ENCODE data around the gene FAM210B. TPM values are rescaled to one million over a fixed set of nuclear protein-coding genes. Genes with fewer than 3 reads are reported as not detected.
A peak's percentile ranks its signal among the peaks of the same experiment; 100 is the strongest.

The FAM210B gene
- total and polyA plus RNA-seq, 9 of the 15 experiments (the other 6 are each of a cell fraction or from before 2014, with no cell fraction given), result 12.1 to 87.3 (median 47.6) TPM

DNA sequence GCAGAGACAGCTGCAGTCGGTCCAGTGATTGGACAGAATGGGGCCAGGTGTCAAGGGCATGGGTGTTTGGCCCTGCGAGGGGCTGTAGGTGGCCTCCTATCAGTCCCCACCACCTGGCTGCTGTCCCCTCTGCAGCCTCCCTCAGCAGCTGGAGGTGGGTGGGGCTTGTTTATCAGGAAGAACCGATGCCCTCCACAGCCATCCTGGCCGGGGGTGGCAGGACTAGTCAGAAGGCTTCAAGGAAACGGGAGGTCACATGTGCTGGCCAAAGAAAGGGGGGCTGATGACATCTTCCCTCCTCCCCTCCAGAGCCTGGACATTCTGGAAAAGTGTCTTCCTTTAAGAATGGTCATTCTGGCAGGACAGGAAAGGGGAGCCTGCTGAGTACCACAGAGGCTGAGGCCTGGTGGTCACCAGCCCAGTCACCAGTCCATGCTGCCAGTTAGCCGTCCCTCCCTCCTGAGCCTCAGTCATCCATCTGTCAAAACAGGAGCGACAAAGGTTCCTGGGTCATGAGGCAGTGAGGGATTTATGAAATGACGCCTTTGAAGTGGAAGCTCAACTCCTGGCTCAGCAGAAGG, 4.1 kb downstream of the FAM210B start (continued):
- TF ChIP-seq, protein P1, sequence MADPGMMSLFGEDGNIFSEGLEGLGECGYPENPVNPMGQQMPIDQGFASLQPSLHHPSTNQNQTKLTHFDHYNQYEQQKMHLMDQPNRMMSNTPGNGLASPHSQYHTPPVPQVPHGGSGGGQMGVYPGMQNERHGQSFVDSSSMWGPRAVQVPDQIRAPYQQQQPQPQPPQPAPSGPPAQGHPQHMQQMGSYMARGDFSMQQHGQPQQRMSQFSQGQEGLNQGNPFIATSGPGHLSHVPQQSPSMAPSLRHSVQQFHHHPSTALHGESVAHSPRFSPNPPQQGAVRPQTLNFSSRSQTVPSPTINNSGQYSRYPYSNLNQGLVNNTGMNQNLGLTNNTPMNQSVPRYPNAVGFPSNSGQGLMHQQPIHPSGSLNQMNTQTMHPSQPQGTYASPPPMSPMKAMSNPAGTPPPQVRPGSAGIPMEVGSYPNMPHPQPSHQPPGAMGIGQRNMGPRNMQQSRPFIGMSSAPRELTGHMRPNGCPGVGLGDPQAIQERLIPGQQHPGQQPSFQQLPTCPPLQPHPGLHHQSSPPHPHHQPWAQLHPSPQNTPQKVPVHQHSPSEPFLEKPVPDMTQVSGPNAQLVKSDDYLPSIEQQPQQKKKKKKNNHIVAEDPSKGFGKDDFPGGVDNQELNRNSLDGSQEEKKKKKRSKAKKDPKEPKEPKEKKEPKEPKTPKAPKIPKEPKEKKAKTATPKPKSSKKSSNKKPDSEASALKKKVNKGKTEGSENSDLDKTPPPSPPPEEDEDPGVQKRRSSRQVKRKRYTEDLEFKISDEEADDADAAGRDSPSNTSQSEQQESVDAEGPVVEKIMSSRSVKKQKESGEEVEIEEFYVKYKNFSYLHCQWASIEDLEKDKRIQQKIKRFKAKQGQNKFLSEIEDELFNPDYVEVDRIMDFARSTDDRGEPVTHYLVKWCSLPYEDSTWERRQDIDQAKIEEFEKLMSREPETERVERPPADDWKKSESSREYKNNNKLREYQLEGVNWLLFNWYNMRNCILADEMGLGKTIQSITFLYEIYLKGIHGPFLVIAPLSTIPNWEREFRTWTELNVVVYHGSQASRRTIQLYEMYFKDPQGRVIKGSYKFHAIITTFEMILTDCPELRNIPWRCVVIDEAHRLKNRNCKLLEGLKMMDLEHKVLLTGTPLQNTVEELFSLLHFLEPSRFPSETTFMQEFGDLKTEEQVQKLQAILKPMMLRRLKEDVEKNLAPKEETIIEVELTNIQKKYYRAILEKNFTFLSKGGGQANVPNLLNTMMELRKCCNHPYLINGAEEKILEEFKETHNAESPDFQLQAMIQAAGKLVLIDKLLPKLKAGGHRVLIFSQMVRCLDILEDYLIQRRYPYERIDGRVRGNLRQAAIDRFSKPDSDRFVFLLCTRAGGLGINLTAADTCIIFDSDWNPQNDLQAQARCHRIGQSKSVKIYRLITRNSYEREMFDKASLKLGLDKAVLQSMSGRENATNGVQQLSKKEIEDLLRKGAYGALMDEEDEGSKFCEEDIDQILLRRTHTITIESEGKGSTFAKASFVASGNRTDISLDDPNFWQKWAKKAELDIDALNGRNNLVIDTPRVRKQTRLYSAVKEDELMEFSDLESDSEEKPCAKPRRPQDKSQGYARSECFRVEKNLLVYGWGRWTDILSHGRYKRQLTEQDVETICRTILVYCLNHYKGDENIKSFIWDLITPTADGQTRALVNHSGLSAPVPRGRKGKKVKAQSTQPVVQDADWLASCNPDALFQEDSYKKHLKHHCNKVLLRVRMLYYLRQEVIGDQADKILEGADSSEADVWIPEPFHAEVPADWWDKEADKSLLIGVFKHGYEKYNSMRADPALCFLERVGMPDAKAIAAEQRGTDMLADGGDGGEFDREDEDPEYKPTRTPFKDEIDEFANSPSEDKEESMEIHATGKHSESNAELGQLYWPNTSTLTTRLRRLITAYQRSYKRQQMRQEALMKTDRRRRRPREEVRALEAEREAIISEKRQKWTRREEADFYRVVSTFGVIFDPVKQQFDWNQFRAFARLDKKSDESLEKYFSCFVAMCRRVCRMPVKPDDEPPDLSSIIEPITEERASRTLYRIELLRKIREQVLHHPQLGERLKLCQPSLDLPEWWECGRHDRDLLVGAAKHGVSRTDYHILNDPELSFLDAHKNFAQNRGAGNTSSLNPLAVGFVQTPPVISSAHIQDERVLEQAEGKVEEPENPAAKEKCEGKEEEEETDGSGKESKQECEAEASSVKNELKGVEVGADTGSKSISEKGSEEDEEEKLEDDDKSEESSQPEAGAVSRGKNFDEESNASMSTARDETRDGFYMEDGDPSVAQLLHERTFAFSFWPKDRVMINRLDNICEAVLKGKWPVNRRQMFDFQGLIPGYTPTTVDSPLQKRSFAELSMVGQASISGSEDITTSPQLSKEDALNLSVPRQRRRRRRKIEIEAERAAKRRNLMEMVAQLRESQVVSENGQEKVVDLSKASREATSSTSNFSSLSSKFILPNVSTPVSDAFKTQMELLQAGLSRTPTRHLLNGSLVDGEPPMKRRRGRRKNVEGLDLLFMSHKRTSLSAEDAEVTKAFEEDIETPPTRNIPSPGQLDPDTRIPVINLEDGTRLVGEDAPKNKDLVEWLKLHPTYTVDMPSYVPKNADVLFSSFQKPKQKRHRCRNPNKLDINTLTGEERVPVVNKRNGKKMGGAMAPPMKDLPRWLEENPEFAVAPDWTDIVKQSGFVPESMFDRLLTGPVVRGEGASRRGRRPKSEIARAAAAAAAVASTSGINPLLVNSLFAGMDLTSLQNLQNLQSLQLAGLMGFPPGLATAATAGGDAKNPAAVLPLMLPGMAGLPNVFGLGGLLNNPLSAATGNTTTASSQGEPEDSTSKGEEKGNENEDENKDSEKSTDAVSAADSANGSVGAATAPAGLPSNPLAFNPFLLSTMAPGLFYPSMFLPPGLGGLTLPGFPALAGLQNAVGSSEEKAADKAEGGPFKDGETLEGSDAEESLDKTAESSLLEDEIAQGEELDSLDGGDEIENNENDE (IDR thresholded peaks at IDR 0.05; ENCODE audit: low read depth, low read length), result no peak
- TF ChIP-seq RAD21 (CRISPR knock-in tag; conservative IDR thresholded peaks at IDR 0.05 in 1 of 2, IDR thresholded peaks at IDR 0.05 in 1 of 2), result no peak
- TF ChIP-seq CBFA2T2 (conservative IDR thresholded peaks at IDR 0.05), result peak; percentile 99
- TF ChIP-seq SRSF1 (IDR thresholded peaks at IDR 0.05; ENCODE audit: low read depth, low read length), result no peak
- no peak for TF ChIP-seq CHD2 (IDR thresholded peaks at IDR 0.05; ENCODE audit: low read depth, low read length)
- TF ChIP-seq GABPA (tag; conservative IDR thresholded peaks at IDR 0.05; ENCODE audit: low read depth), result peak; percentile 22; the same call in 1 of the 2 replicates
- no peak for TF ChIP-seq CBFB (CRISPR knock-in tag; IDR thresholded peaks at IDR 0.05)
- TF ChIP-seq NONO (IDR thresholded peaks at IDR 0.05; ENCODE audit: low read depth in 2 of 2, low read length in 1 of 2), result peak in 1 of 2 experiments; percentile 90; a peak in 2 of 4 replicates
- no peak for TF ChIP-seq MXI1 (IDR thresholded peaks at IDR 0.05; ENCODE audit: low read depth, low read length)
- peak; percentile 64 for TF ChIP-seq RBFOX2 (IDR thresholded peaks at IDR 0.05; ENCODE audit: low read depth, low read length)
- TF ChIP-seq, protein P2, sequence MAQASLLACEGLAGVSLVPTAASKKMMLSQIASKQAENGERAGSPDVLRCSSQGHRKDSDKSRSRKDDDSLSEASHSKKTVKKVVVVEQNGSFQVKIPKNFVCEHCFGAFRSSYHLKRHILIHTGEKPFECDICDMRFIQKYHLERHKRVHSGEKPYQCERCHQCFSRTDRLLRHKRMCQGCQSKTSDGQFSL (CRISPR knock-in tag; IDR thresholded peaks at IDR 0.05), result no peak
- TF ChIP-seq, protein P2 (tag; IDR thresholded peaks at IDR 0.05), result no peak
- TF ChIP-seq, protein P3, sequence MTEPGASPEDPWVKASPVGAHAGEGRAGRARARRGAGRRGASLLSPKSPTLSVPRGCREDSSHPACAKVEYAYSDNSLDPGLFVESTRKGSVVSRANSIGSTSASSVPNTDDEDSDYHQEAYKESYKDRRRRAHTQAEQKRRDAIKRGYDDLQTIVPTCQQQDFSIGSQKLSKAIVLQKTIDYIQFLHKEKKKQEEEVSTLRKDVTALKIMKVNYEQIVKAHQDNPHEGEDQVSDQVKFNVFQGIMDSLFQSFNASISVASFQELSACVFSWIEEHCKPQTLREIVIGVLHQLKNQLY (CRISPR knock-in tag; conservative IDR thresholded peaks at IDR 0.05), result no peak
- no peak for TF ChIP-seq SNRNP70 (optimal IDR thresholded peaks at IDR 0.05; ENCODE audit: low read depth, low read length)
- no peak for TF ChIP-seq C11orf30 (IDR thresholded peaks at IDR 0.05; ENCODE audit: low read depth)
- 0 out of 2 replicates have a peak, but pooled peaks have one; percentile 55 for TF ChIP-seq GATAD2A (IDR thresholded peaks at IDR 0.05)
